Gastrocnemius medialis (tissue), 4 donors: Measurements from ENCODE around the gene CHTOP.

ENCODE experiments used
- POLR2A ChIP-seq, 2 donors: fragments of 450-650 bp; IDR thresholded peaks; one replicate each; pipeline ENCODE4 v1.6.1; 2017; ENCODE audit warnings: antibody characterized with exemption in 2 of 2, mild to moderate bottlenecking in 2 of 2, moderate library complexity in 2 of 2
- TF ChIP-seq, protein P1 (sequence below), 5 experiments: fragments of 450-650 bp in 3 of 5; fragments of 200-600 bp in 2 of 5; sonication (generic) in 2 of 5; IDR thresholded peaks in 4 of 5; conservative IDR thresholded peaks in 1 of 5; 1 replicate in 4 of 5; 2 replicates in 1 of 5; pipeline ENCODE4 v1.5.1; 2016 to 2019; ENCODE audit warnings: antibody characterized with exemption in 5 of 5, mild to moderate bottlenecking in 3 of 5, moderate library complexity in 3 of 5

DNA sequence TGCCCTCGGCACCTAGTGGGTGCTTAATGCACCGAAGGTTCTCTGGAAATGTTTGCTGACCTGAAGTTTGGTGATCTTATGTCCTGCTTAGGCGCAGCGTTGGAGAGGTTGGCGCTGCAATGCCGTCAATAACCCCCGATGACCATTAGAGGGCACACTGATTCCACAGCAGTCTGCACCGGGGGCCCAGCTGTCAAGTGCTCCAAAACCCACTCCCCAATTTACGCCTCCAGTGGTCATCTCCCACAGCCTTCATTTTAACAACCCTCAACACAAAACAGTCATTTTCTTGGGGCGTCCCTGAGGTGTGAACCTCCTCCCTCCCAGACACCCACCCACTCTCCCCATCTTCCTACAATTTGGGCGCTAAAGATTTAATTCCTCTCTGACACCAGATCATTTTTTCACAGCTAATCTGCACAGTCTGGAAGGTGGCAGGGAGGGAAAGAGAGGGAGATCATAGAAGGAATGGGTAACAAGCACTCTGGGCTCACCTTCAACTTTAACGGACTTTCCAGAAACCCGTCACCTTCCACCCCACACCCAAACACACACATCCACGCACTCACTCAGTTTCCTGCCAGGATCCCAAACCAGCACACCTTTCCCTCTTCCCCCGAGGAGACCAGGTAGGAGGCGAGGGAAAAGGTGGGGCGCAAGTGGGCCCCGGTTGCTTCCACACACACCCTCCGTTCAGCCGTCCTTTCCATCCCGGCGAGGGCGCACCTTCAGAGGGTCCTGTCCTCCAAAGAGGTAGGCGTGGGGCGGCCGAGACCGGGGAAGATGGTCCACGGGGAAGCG, 44.1 kb downstream of the CHTOP start:
- TF ChIP-seq, protein P1, sequence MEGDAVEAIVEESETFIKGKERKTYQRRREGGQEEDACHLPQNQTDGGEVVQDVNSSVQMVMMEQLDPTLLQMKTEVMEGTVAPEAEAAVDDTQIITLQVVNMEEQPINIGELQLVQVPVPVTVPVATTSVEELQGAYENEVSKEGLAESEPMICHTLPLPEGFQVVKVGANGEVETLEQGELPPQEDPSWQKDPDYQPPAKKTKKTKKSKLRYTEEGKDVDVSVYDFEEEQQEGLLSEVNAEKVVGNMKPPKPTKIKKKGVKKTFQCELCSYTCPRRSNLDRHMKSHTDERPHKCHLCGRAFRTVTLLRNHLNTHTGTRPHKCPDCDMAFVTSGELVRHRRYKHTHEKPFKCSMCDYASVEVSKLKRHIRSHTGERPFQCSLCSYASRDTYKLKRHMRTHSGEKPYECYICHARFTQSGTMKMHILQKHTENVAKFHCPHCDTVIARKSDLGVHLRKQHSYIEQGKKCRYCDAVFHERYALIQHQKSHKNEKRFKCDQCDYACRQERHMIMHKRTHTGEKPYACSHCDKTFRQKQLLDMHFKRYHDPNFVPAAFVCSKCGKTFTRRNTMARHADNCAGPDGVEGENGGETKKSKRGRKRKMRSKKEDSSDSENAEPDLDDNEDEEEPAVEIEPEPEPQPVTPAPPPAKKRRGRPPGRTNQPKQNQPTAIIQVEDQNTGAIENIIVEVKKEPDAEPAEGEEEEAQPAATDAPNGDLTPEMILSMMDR (IDR thresholded peaks at IDR 0.05 in 4 of 5, conservative IDR thresholded peaks at IDR 0.05 in 1 of 5): peak; percentile 82 to 93 (median 84)
- no peak for TF ChIP-seq POLR2A (IDR thresholded peaks at IDR 0.05)
